ENCODE results near the gene DERA.

DERA gene

DNA sequence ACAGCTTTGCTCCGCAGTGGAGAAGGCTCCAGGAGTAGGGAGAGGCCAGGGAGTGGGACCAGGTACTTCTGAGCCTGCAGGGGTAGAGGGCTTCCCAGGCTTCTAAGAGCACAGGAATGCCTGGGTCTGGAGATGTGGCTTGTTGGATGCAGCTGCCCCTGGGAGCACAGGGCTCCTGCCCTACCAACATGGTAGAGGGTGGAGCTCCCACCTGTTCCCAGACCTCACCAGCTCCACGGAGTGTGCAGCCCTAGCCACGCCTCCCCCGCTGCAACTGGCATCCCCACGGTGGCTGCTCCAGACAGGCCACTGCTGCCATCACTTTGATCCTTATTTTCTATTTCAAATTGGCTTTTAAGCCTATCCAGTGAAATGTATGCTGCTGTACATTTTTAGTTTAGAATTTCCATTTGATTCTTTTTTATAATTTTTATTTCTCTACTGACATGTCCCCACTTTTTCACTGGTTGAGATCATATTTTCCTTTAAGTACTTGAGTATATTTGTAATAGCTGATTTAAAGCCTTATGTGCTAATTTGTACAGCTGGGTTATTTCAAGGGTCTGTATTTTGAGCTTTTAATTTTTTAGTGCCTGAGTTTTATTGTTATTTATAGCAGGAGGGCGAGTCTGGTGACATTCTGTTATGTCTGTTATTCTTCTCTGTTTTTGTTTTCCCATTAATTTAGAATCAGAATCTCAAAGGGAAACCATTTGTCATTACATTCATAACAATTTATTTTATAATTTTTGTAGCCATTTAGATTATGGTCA lies 78.0 kb downstream of the DERA start:
- TF ChIP-seq, protein P1, sequence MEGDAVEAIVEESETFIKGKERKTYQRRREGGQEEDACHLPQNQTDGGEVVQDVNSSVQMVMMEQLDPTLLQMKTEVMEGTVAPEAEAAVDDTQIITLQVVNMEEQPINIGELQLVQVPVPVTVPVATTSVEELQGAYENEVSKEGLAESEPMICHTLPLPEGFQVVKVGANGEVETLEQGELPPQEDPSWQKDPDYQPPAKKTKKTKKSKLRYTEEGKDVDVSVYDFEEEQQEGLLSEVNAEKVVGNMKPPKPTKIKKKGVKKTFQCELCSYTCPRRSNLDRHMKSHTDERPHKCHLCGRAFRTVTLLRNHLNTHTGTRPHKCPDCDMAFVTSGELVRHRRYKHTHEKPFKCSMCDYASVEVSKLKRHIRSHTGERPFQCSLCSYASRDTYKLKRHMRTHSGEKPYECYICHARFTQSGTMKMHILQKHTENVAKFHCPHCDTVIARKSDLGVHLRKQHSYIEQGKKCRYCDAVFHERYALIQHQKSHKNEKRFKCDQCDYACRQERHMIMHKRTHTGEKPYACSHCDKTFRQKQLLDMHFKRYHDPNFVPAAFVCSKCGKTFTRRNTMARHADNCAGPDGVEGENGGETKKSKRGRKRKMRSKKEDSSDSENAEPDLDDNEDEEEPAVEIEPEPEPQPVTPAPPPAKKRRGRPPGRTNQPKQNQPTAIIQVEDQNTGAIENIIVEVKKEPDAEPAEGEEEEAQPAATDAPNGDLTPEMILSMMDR (IDR thresholded peaks at IDR 0.05) = no peak

DNA sequence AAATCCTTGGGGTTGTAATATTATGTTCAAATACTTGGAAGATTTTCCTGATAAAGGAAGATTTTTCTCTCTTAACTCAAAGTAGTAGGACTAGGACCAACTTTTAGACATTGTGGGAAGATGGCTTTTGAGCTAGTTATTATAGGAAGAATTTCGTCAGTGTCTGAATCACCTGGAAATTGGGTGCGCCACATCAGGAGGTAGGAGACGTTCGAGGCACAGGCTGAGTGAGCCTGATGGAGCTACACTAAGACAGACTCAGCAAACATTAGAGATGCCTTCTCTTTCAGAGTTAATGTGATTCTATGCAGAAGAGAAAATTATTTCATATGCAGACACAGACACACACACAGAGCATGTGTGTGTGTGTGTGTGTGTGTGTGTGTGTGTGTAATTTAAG lies 84.7 kb downstream of the DERA start:
- TF ChIP-seq, protein P1 (IDR thresholded peaks at IDR 0.05) = no peak

DNA sequence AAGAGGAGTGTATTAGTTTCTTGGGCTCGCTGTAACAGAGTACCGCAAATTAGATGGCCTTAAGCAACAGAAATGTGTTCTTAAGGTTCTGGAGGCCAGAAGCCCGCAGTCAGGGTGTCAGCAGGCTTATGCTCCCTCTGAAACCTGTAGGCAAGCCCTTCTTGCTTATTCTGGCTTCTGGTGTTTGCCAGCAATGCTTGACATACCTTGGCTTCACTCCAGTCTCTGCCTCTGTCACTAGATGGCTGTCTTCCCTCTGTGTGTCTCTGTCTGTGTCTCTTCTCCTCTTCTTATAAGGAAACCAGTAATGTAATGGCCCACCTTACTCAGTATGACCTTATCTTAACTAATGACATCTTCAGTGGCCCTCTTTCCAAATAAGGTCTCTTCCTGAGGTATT lies 85.1 kb downstream of the DERA start:
- TF ChIP-seq, protein P1 (IDR thresholded peaks at IDR 0.05) = peak; percentile 34; the same call in 1 of the 2 replicates

DNA sequence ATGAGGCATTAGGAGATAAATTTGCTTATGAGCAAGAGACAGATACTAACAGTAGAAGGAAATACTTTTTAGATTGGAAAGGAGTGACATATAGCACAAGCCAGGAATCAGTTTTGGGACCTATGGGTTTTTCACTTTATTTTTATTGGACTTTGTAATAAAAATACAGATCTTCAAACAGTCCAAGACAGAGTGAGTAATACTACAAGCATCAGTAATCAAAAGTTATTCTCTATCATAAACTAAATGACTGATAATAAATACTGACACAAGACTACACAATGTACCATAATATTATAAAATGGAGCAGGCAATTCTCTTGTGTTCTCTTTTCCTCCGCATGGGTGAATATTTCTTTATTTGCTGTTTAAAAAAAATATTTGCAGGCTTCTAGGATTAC lies 85.8 kb downstream of the DERA start:
- TF ChIP-seq, protein P1 (IDR thresholded peaks at IDR 0.05) = no peak

DNA sequence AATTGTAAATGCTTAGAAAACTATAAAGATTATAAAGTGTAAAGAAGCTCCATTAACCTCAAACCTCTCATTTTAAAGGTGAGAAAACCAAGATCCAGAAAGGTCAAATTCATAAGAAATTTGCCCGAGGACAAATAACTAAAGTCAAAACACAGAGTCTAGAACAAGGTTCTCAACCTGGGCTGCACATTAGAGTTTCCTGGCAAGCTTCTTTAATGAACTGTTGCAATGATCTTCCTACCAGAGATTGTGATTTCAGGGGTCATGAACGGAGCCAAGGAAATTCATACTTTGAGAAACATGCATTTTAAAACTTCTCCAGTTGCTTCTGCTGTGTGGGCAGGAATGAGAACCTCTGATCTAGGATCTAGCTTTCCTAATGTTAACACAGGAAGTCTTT lies 86.8 kb downstream of the DERA start:
- TF ChIP-seq, protein P1 (IDR thresholded peaks at IDR 0.05) = no peak

DNA sequence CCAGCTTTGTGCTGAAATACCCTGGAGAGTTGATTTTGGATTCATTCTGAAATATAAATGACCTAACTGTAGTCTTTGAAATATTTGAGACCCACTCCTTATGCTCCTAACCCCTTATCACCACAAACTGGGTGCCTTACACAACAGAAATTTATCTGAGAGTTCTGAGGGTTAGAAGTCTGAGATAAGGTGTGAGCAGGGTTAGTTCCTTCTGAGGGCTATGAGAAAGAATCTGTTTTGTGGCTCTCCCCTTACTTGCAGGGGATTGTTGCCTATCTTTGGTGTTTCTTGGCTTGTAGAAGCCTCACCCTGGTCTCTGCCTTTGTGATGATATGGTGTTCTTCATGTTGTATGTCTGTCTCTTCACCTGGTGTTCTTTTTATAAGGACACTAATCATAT lies 91.7 kb downstream of the DERA start:
- TF ChIP-seq, protein P1 (IDR thresholded peaks at IDR 0.05) = no peak

DNA sequence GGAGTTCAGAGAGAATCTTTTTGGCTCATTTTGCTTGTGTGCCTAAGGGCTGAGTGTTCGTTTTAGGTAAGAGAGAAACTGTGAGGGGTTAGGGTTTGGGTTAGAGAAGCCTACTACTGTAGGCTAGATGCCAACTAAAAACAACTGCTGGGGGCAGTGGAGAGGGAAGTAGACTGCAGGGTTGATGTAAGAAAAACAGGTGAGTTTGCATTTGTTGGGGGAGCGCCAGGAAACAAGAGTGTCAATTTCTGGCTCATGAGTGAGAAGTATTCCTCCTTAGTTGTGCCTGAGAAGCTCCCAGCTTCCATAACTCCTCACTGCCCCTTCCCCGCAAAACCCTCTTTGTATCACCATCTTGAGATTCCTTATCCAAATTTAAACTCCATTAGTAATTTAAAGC lies 92.3 kb downstream of the DERA start:
- TF ChIP-seq, protein P1 (IDR thresholded peaks at IDR 0.05) = no peak

DNA sequence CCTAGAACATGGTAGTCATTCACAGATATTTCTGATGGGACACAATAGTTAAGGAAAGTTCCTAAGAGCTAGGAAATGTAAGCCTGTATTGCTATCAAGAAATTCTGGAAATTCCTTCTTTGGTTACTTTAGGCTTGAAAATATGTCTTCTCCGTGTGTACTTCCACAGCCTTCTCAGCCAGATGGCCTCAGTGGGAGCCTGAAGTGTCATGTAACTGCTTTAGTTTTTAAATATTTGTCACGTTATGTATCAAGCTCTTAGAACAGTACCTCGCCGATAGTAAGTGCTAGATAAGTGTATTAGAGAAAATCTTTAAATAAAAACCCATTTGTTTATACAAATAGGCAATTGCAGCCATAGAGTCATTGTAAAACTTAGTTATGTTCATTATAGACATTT lies 95.6 kb downstream of the DERA start:
- TF ChIP-seq, protein P1 (IDR thresholded peaks at IDR 0.05) = no peak
